C4-2B (cell line): ENCODE measurements around the gene SSTR4.

Source experiments
- CTCF ChIP-seq: fragments of 450-650 bp; conservative IDR thresholded peaks from 2 replicates; pipeline ENCODE4 v1.5.1; 2017; ENCODE audit warnings: mild to moderate bottlenecking
- ZFX ChIP-seq: fragments of 450-650 bp; IDR thresholded peaks from 2 replicates; pipeline ENCODE4 v1.6.1; 2017

- no peak for TF ChIP-seq CTCF
- no peak for TF ChIP-seq ZFX
Measured at GRCh38 chr20:23063581-23063980, 28.5 kb downstream of the SSTR4 start.
